Activated CD8-positive, alpha-beta T cell treated with anti-CD3 and anti-CD28 coated beads for 36 hours (primary cell): ENCODE data around the gene LYPD6. TPM values are rescaled to one million over a fixed set of nuclear protein-coding genes. Genes with fewer than 3 reads are reported as not detected.
"Not testable (repeated sequence)": the region's sequence is repeated elsewhere in the genome, so short reads cannot be mapped to it uniquely, and the experiment has no call there.

Experiments
- ATAC-seq: fragments of 200-7000 bp; cut with Tn5 transposase; one replicate; pipeline ENCODE4 v1.10.0; 2021; ENCODE audit warnings: mild to moderate bottlenecking, moderate library complexity
- CTCF ChIA-PET: fragments of 350-600 bp; sonication (Branson Sonifier 250); formaldehyde crosslinking; loops from one replicate; lab custom pipeline; 2021; ENCODE audit warnings: antibody characterized with exemption; lab: Charles Lee
- POLR2A ChIA-PET: fragments of 350-600 bp; sonication (Branson Sonifier 250); formaldehyde crosslinking; loops from one replicate; lab custom pipeline; 2021; ENCODE audit warnings: antibody characterized with exemption; lab: Charles Lee
- DNase-seq: peaks from one replicate; pipeline ENCODE4 v3.0.0-alpha.2; 2020
- H3K27ac Mint-ChIP-seq: one replicate; pipeline ENCODE4 v1.8.0; 2021; ENCODE audit warnings: mild to moderate bottlenecking, mixed read lengths
- H3K27me3 Mint-ChIP-seq: one replicate; pipeline ENCODE4 v1.8.0; 2021; ENCODE audit warnings: mixed read lengths
- H3K36me3 Mint-ChIP-seq: one replicate; pipeline ENCODE4 v1.8.0; 2021; ENCODE audit warnings: low read depth, mixed read lengths
- H3K4me1 Mint-ChIP-seq: one replicate; pipeline ENCODE4 v1.8.0; 2021; ENCODE audit warnings: low read depth, mixed read lengths
- H3K4me3 Mint-ChIP-seq: one replicate; pipeline ENCODE4 v1.8.0; 2021; ENCODE audit warnings: mild to moderate bottlenecking, moderate library complexity, mixed read lengths
- H3K9me3 Mint-ChIP-seq: one replicate; pipeline ENCODE4 v1.8.0; 2021; ENCODE audit warnings: mixed read lengths
- intact Hi-C: fragments of 100-400 bp; cut with micrococcal nuclease; formaldehyde crosslinking; loops from one replicate; pipeline ENCODE4 v1.10.0; 2022
- total RNA-seq, 2 experiments: library from RNA; stranded (reverse); gene quantifications; one replicate each; pipeline ENCODE4 v1.2.3, GENCODE V29; 2021
- TF ChIP-seq, protein P1 (sequence below): fragments of 200-600 bp; IDR thresholded peaks from one replicate; pipeline ENCODE4 v1.8.0; 2022; ENCODE audit warnings: antibody characterized with exemption, mild to moderate bottlenecking

LYPD6 gene
- total RNA-seq, 2 experiments from 2014 or later = not detected

DNA sequence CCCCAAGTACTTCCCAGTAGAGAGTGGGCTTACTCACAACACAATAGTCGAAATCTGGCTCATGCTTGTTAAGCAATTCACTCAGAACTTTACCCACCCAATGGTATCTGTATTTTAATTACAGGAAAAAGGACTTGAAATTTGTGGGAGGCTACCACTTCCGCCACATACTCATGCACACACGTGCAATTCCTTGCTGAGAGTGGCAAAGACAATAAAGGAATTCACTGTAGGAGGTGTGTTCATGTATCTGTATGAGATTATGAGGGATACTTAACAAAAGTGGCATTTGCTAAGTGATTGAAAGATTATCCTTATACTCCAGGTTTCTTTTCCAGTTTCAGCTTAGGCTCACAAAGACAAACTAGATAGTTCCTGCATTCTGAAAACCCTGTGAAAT is 14.9 kb upstream of the LYPD6 start:
- intact Hi-C loops = no loop called here
- DNase-seq (no peak), ATAC-seq (no peak)
- Mint-ChIP-seq H3K27me3 (peaks cover 14% of the 10 kb centered on the region), H3K36me3 (no peaks in the 10 kb centered on the region), H3K4me3 (no peak overlapping the region), H3K9me3 (no peaks in the 10 kb centered on the region), H3K4me1 (peaks cover 4% of the 10 kb centered on the region), H3K27ac (no peak overlapping the region)
- ChIA-PET CTCF (no interaction called here), POLR2A (no interaction called here)
- TF ChIP-seq, protein P1, sequence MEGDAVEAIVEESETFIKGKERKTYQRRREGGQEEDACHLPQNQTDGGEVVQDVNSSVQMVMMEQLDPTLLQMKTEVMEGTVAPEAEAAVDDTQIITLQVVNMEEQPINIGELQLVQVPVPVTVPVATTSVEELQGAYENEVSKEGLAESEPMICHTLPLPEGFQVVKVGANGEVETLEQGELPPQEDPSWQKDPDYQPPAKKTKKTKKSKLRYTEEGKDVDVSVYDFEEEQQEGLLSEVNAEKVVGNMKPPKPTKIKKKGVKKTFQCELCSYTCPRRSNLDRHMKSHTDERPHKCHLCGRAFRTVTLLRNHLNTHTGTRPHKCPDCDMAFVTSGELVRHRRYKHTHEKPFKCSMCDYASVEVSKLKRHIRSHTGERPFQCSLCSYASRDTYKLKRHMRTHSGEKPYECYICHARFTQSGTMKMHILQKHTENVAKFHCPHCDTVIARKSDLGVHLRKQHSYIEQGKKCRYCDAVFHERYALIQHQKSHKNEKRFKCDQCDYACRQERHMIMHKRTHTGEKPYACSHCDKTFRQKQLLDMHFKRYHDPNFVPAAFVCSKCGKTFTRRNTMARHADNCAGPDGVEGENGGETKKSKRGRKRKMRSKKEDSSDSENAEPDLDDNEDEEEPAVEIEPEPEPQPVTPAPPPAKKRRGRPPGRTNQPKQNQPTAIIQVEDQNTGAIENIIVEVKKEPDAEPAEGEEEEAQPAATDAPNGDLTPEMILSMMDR = no peak

DNA sequence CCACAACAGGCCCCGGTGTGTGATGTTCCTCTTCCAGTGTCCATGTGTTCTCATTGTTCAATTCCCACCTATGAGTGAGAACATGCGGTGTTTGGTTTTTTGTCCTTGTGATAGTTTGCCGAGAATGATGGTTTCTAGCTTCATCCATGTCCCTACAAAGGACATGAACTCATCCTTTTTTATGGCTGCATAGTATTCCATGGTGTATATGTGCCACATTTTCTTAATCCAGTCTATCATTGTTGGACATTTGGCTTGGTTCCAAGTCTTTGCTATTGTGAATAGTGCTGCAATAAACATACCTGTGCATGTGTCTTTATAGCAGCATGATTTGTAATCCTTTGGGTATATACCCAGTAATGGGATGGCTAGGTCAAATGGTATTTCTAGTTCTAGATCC is 11.8 kb upstream of the LYPD6 start:
- H3K9me3 Mint-ChIP-seq, H3K4me1 Mint-ChIP-seq, H3K36me3 Mint-ChIP-seq, POLR2A ChIA-PET, CTCF ChIA-PET, DNase-seq, ATAC-seq, H3K4me3 Mint-ChIP-seq, H3K27ac Mint-ChIP-seq, intact Hi-C loops: not testable (repeated sequence)
- H3K27me3 Mint-ChIP-seq = peaks cover 12% of the 10 kb centered on the region

DNA sequence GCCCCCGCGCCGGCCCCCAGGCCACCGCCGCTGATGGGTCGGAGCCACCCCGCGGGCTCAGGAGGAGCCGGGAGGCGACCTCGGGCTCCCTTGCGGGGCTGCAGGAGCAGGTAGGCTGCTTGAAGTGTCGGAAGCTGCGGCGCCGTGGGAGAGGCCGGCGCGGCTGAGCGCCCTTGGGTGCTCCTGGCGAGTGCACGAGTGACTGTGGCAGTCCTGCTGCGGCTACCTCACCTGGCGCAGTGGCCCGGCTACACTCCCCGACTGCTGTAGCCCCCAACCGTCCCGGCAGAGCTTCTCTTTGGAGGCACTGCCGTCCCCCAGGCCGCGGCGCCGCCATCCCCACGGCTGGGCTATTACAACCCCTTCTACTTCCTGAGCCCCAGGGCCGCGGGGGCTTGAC is 10.0 kb upstream of the LYPD6 start:
- Mint-ChIP-seq H3K36me3 (no peaks in the 10 kb centered on the region), H3K4me1 (no peaks in the 10 kb centered on the region), H3K27ac (no peak overlapping the region), H3K27me3 (peaks cover 7% of the 10 kb centered on the region), H3K4me3 (no peak overlapping the region), H3K9me3 (no peaks in the 10 kb centered on the region)
- CTCF ChIA-PET = no interaction called here
- no peak for DNase-seq
- intact Hi-C loops = no loop called here
- POLR2A ChIA-PET = no interaction called here
- no peak for ATAC-seq
- TF ChIP-seq, protein P1 = no peak

DNA sequence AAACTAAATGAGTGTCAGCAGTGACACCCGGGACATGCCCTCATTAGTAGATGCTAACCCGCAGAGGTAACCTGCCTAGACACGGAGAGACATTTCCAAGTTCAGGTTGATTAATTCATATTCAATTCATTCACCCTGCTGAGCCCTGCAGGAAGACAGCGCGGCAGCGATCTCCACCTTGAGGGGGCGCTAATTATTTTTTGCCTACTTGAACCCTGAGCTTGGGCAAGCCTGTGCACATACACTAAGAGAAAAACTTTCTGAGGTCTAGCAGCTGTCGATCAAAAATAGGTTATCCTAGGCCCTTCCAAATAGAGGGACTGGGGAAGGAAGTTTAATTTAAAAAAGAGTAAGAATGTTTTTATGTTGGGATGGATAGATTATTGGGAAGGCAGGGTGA is 1.3 kb upstream of the LYPD6 start:
- CTCF ChIA-PET = no interaction called here
- no peaks in the 10 kb centered on the region for H3K9me3 Mint-ChIP-seq
- H3K36me3 Mint-ChIP-seq = no peaks in the 10 kb centered on the region
- no peak overlapping the region for H3K27ac Mint-ChIP-seq
- no peak for ATAC-seq
- H3K27me3 Mint-ChIP-seq = peaks cover 48% of the 10 kb centered on the region
- DNase-seq = no peak
- intact Hi-C loops = no loop called here
- TF ChIP-seq, protein P1 = no peak
- POLR2A ChIA-PET = no interaction called here
- no peak overlapping the region for H3K4me3 Mint-ChIP-seq
- no peaks in the 10 kb centered on the region for H3K4me1 Mint-ChIP-seq

DNA sequence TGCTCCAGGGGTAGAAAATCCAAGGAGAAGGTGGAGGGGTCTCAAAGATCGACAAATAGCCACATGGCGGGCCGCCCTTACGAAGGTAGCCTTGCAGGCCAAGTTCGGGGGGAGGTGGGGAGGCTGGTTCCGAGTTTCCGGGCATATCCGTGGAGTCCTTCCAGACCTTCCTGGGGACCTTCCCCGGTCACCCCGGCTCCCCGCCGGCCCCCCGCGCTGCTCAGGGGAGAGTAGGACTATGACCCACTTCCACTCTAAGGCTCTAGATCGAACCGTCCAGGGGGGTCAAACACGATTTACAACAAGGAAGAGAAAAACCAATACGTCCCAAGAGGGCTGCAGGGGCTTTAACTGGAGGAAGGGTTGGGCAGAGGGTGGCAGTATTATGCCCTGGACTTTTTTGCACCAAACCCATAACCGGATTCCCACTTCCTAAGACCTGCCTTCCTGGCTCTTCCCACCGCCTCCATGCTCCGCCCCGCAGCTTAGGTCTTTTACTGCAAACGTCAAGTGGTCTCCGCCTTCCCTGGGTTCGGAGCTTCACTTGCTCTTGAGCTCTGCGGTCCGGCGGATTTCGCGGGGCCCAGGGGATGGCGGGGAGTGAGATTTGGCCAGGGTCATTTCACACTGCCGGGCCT is 779 bp upstream of the LYPD6 start:
- H3K27me3 Mint-ChIP-seq = peaks cover 48% of the 10 kb centered on the region
- intact Hi-C loops = no loop called here
- H3K4me3 Mint-ChIP-seq = peak overlapping the region; percentile 20
- H3K27ac Mint-ChIP-seq = no peak overlapping the region
- ATAC-seq = no peak
- TF ChIP-seq, protein P1 = no peak
- H3K9me3 Mint-ChIP-seq = no peaks in the 10 kb centered on the region
- H3K4me1 Mint-ChIP-seq = no peaks in the 10 kb centered on the region
- DNase-seq = no peak
- POLR2A ChIA-PET = no interaction called here
- CTCF ChIA-PET = interaction anchor here (0.7 kb wide), 1 partner anchor 232 kb away, joined by 3 read pairs; no protein-coding TSS in a partner anchor
- no peaks in the 10 kb centered on the region for H3K36me3 Mint-ChIP-seq
